GM18951 (cell line): ENCODE data around the gene IP6K3.

ENCODE experiments used
- POLR2A ChIP-seq: IDR thresholded peaks from 4 replicates; pipeline ENCODE4 v1.6.1; 2011; ENCODE audit warnings: mild to moderate bottlenecking; ENCODE audit not compliant: insufficient read length, insufficient read depth; ENCODE audit errors: extremely low read depth
- in situ Hi-C: fragments of 300-500 bp; cut with MboI; formaldehyde crosslinking; loops from one replicate; pipeline ENCODE4 v1.12.0; 2022; ENCODE audit warnings: low sequenced_read_pairs, mixed read lengths, inconsistent platforms; ENCODE audit not compliant: unreplicated experiment

IP6K3 gene

GRCh38 chr6:33705268-33705885 lies 41.3 kb downstream of the IP6K3 start:
- in situ Hi-C loops: loop anchor here (10.0 kb wide), 1 partner anchor 121 kb away; the partner anchor contains the start of gene BAK1

GRCh38 chr6:33704215-33705066 lies 42.3 kb downstream of the IP6K3 start:
- in situ Hi-C loops: loop anchor here (10.0 kb wide), 1 partner anchor 120 kb away; the partner anchor contains the start of gene BAK1
- no peak for TF ChIP-seq POLR2A

More at GRCh38 chr6:33705268-33705885, 41.3 kb downstream of the IP6K3 start:
- TF ChIP-seq POLR2A: no peak

GRCh38 chr6:33702345-33702977 lies 44.2 kb downstream of the IP6K3 start:
- TF ChIP-seq POLR2A: no peak
- in situ Hi-C loops: loop anchor here (10.0 kb wide), 1 partner anchor 118 kb away; the partner anchor contains the start of gene BAK1

GRCh38 chr6:33700391-33701050 lies 46.2 kb downstream of the IP6K3 start:
- in situ Hi-C loops: loop anchor here (10.0 kb wide), 1 partner anchor 116 kb away; the partner anchor contains the start of gene BAK1
- TF ChIP-seq POLR2A: no peak

- no peak for TF ChIP-seq POLR2A
- in situ Hi-C loops: loop anchor here (10.0 kb wide), 1 partner anchor 115 kb away; the partner anchor contains the start of gene BAK1
These were observed 47.0 kb downstream of the IP6K3 start for GRCh38 chr6:33699739-33700138.

- in situ Hi-C loops: no loop called here
- TF ChIP-seq POLR2A: no peak
These were observed 47.6 kb downstream of the IP6K3 start for GRCh38 chr6:33699131-33699530.

GRCh38 chr6:33698494-33698893 lies 48.2 kb downstream of the IP6K3 start:
- TF ChIP-seq POLR2A: no peak
- in situ Hi-C loops: no loop called here

- in situ Hi-C loops: no loop called here
- no peak for TF ChIP-seq POLR2A
These were observed 48.9 kb downstream of the IP6K3 start for GRCh38 chr6:33697845-33698244.

- no peak for TF ChIP-seq POLR2A
- in situ Hi-C loops: no loop called here
These were observed 49.9 kb downstream of the IP6K3 start for GRCh38 chr6:33696548-33697518.

- no peak for TF ChIP-seq POLR2A
- in situ Hi-C loops: no loop called here
These were observed 50.6 kb downstream of the IP6K3 start for GRCh38 chr6:33696076-33696475.

- in situ Hi-C loops: no loop called here
These were observed 51.2 kb downstream of the IP6K3 start for GRCh38 chr6:33695451-33695887.

GRCh38 chr6:33694977-33695376 lies 51.7 kb downstream of the IP6K3 start:
- in situ Hi-C loops: no loop called here
- no peak for TF ChIP-seq POLR2A

More at GRCh38 chr6:33695451-33695887, 51.2 kb downstream of the IP6K3 start:
- TF ChIP-seq POLR2A: no peak

GRCh38 chr6:33694401-33694931 lies 52.2 kb downstream of the IP6K3 start:
- TF ChIP-seq POLR2A: no peak
- in situ Hi-C loops: no loop called here
